GM12878 (cell line): ENCODE results near the gene MMP11. TPM values are rescaled to one million over a fixed set of nuclear protein-coding genes. Genes with fewer than 3 reads are reported as not detected.

Source experiments
- ATAC-seq: fragments of 200-7000 bp; cut with Tn5 transposase; 3 replicates; pipeline ENCODE4 v1.9.1; 2020; ENCODE audit warnings: mild to moderate bottlenecking, moderate library complexity
- BruUV-seq: library from RNA; stranded (reverse); fragments of 400-500 nt; replicated peaks from 2 replicates; lab custom pipeline; 2021; lab: Mats Ljungman, UMichigan
- CTCF ChIA-PET: fragments of 300-600 bp; sonication (Branson Sonifier 250); formaldehyde crosslinking; extraction: SDS; loops from one replicate; lab custom pipeline; 2021; ENCODE audit warnings: inconsistent platforms; lab: Yijun Ruan, JAX
- POLR2A ChIA-PET: fragments of 350-600 bp; formaldehyde crosslinking; extraction: SDS; loops from one replicate; lab custom pipeline; 2021; ENCODE audit warnings: inconsistent platforms; lab: Charles Lee
- RAD21 ChIA-PET: fragments of 300-600 bp; sonication (Branson Sonifier 250); formaldehyde crosslinking; loops from one replicate; lab custom pipeline; 2023; ENCODE audit warnings: antibody characterized with exemption; ENCODE audit not compliant: unreplicated experiment; lab: Charles Lee
- SMC1A ChIA-PET: fragments of 300-600 bp; sonication (Branson Sonifier 250); formaldehyde crosslinking; loops from one replicate; lab custom pipeline; 2023; ENCODE audit not compliant: unreplicated experiment, uncharacterized antibody; lab: Charles Lee
- DNase-seq: peaks from one replicate; pipeline ENCODE4 v3.0.0-alpha.2; 2011; ENCODE audit warnings: low read depth, low spot score
- FAIRE-seq: peaks from 3 replicates; lab custom pipeline; 2011; peaks lifted over from hg19 to GRCh38; lab: Jason Lieb, UNC
- H2AFZ ChIP-seq: 2 replicates; pipeline ENCODE4 v1.6.0; 2011; ENCODE audit warnings: low read depth, low read length, control low read depth; ENCODE audit not compliant: control insufficient read depth
- H3K27ac ChIP-seq: 2 replicates; pipeline ENCODE4 v1.5.1; 2011; ENCODE audit warnings: control low read depth; ENCODE audit not compliant: control insufficient read depth, insufficient read depth
- H3K27me3 ChIP-seq, 2 experiments: replicated peaks in 1 of 2; 2 replicates each; pipeline versions ENCODE4 v1.6.0 to v1.6.1; 2011; ENCODE audit warnings: low read length in 1 of 2; ENCODE audit not compliant: control insufficient read depth in 2 of 2, insufficient read depth in 2 of 2
- H3K36me3 ChIP-seq, 2 experiments: 2 replicates each; pipeline ENCODE4 v1.5.1; 2011; ENCODE audit warnings: low read length in 1 of 2; ENCODE audit not compliant: control insufficient read depth in 2 of 2, insufficient read depth in 2 of 2
- H3K4me1 ChIP-seq: 2 replicates; pipeline ENCODE4 v1.6.1; 2011; ENCODE audit warnings: mild to moderate bottlenecking, low read length, moderate library complexity, mixed read lengths; ENCODE audit not compliant: control insufficient read depth, insufficient read depth
- H3K4me2 ChIP-seq: 2 replicates; pipeline ENCODE4 v1.6.0; 2011; ENCODE audit warnings: control low read depth; ENCODE audit not compliant: control insufficient read depth, insufficient read depth
- H3K4me3 ChIP-seq: fragments of 200-600 bp; sonication (generic); 2 replicates; pipeline ENCODE4 v1.5.1; 2016
- H3K79me2 ChIP-seq: 2 replicates; pipeline ENCODE4 v1.6.0; 2011; ENCODE audit warnings: low read length; ENCODE audit not compliant: control insufficient read depth, insufficient read depth
- H3K9ac ChIP-seq: 2 replicates; pipeline ENCODE4 v1.8.0; 2011; ENCODE audit warnings: low read length, control low read depth, mixed read lengths; ENCODE audit not compliant: control insufficient read depth, insufficient read depth
- H3K9me3 ChIP-seq: replicated peaks from 3 replicates; pipeline ENCODE4 v1.5.1; 2011; ENCODE audit warnings: mild to moderate bottlenecking, low read length; ENCODE audit not compliant: control insufficient read depth, insufficient read depth
- H4K20me1 ChIP-seq: 2 replicates; pipeline ENCODE4 v1.6.0; 2011; ENCODE audit not compliant: control insufficient read depth, insufficient read depth
- EGR1 ChIP-seq, 2 experiments: IDR thresholded peaks; 1 replicate in 1 of 2; 2 replicates in 1 of 2; pipeline ENCODE4 v1.6.1; 2011 to 2012; ENCODE audit warnings: low read depth in 2 of 2, low read length in 2 of 2, borderline replicate concordance in 1 of 2, mild to moderate bottlenecking in 1 of 2, moderate library complexity in 1 of 2
- WGBS: methylation state at CpG from one replicate; pipeline ENCODE4 v1.1.6; 2016; ENCODE audit warnings: low lambda C conversion rate; ENCODE audit not compliant: insufficient replicate concordance, insufficient coverage; ENCODE audit errors: missing lambda C conversion rate; 5-methylcytosine and 5-hydroxymethylcytosine counted together
- in situ Hi-C: fragments of 300-500 bp; cut with MboI; formaldehyde crosslinking; loops from 9 replicates; pipeline ENCODE4 v1.14.3; 2018; ENCODE audit warnings: mixed read lengths
- intact Hi-C: fragments of 100-400 bp; cut with micrococcal nuclease; formaldehyde crosslinking; loops from one replicate; pipeline ENCODE4 v1.14.2; 2022; ENCODE audit not compliant: unreplicated experiment
- polyA plus RNA-seq, 11 experiments: library from polyadenylated mRNA; depleted of rRNA in 4 of 11; unstranded in 6 of 11; stranded (reverse) in 5 of 11; fragments of >200 nt; fragmentation: Nextera tagmentation in 4 of 11; fragmentation: Illumina TruSeq in 1 of 11; extraction: Ambion mirVana in 4 of 11; extraction: Trizol in 1 of 11; gene quantifications; 1 replicate in 1 of 11; 2 replicates in 10 of 11; pipeline versions ENCODE4 v1.2.1 to v1.2.3, GENCODE V29; 2011 to 2016; ENCODE audit warnings: inconsistent platforms in 2 of 11, missing spikeins in 2 of 11, low read depth in 1 of 11
- total RNA-seq, 4 experiments: library from RNA; depleted of rRNA in 3 of 4; stranded (reverse); fragments of >200 nt in 3 of 4; fragmentation: Illumina TruSeq in 1 of 4; extraction: Trizol in 1 of 4; gene quantifications; 2 replicates each; pipeline versions ENCODE4 v1.2.1 to v1.2.3, GENCODE V29; 2013 to 2021
- TF ChIP-seq, protein P1 (sequence below): IDR thresholded peaks from 2 replicates; pipeline ENCODE4 v1.6.1; 2012; ENCODE audit warnings: low read depth, low read length, improper control_type of control experiment

The MMP11 gene
- total and polyA plus RNA-seq, 10 of the 15 experiments (the other 5 are each of a cell fraction or from before 2014, with no cell fraction given), result 0.03 to 1.1 (median 0.31) TPM; not detected in 2

DNA sequence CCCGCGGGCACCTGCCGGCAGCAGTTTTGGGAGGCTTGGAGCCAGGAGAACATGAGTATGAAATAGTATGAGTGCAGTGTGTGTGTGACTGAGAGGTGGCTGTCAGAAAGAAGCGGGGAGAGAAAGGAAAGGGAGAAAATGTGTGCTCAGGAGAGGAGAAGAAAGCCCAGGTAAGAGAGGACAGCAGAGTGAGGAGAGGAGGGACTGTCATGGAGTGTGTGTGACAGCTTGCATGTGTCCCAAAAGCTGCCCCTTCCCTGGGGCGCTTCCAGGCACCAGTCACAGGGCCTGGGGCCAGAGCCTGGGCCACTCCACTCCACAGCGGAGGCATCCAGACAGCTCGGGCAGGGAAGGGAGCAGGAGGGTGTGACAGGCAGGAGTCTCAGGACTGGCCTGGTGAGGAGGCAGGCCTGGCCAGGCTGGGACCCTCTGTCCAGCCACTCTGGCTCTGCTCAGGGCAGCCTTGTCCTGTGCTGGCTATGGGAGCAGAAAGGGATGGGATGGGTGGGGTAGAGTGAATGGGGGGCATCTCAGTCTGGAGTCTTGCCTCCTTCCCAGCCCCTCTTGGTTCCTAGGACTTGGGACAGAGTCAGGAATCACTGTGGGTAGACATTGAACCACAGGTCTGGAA, 949 bp downstream of the MMP11 start:
- no peaks in the 10 kb centered on the region for H3K79me2 ChIP-seq
- ChIA-PET SMC1A (interaction anchor here (1.5 to 1.9 kb wide), 2 partner anchors 72 to 145 kb away, joined by 3 to 4 read pairs; no protein-coding TSS in a partner anchor), RAD21 (interaction anchor here (1.3 to 2.9 kb wide), 2 partner anchors 12 to 72 kb away, joined by 3 to 11 read pairs; no protein-coding TSS in a partner anchor), CTCF (interaction anchor here (0.6 to 2.7 kb wide), 3 partner anchors 72 to 633 kb away, joined by 6 to 14 read pairs (median 14); no protein-coding TSS in a partner anchor), POLR2A (no interaction called here)
- peaks cover 0 to 2% of the 10 kb centered on the region in 2 experiments; a peak in 2 of 4 replicates for H3K27me3 ChIP-seq
- in situ Hi-C loops, result no loop called here
- no peak overlapping the region for H3K27ac ChIP-seq
- no peaks in the 10 kb centered on the region for H4K20me1 ChIP-seq
- no peak overlapping the region for H3K9ac ChIP-seq
- FAIRE-seq (no peak), DNase-seq (no peak), ATAC-seq (no peak)
- no peak overlapping the region for H2AFZ ChIP-seq
- BruUV-seq, result no TSS peak
- H3K36me3 ChIP-seq, result no peaks in the 10 kb centered on the region
- H3K4me3 ChIP-seq, result no peak overlapping the region; the same call in 1 of the 2 replicates
- H3K4me2 ChIP-seq, result no peak overlapping the region
- H3K4me1 ChIP-seq, result peaks cover 12% of the 10 kb centered on the region
- no peaks in the 10 kb centered on the region for H3K9me3 ChIP-seq
- 84% methylated on average over 7 of the region's 7 CpGs for WGBS
- TF ChIP-seq EGR1 (IDR thresholded peaks at IDR 0.05; ENCODE audit: borderline replicate concordance in 1 of 2, low read depth in 2 of 2, low read length in 2 of 2), result no peak
- TF ChIP-seq, protein P1, sequence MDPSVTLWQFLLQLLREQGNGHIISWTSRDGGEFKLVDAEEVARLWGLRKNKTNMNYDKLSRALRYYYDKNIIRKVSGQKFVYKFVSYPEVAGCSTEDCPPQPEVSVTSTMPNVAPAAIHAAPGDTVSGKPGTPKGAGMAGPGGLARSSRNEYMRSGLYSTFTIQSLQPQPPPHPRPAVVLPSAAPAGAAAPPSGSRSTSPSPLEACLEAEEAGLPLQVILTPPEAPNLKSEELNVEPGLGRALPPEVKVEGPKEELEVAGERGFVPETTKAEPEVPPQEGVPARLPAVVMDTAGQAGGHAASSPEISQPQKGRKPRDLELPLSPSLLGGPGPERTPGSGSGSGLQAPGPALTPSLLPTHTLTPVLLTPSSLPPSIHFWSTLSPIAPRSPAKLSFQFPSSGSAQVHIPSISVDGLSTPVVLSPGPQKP, result no peak
- TF ChIP-seq, all 136 proteins: peak for 0
- intact Hi-C loops, result no loop called here
